ENCODE measurements around the gene WEE2.

DNA sequence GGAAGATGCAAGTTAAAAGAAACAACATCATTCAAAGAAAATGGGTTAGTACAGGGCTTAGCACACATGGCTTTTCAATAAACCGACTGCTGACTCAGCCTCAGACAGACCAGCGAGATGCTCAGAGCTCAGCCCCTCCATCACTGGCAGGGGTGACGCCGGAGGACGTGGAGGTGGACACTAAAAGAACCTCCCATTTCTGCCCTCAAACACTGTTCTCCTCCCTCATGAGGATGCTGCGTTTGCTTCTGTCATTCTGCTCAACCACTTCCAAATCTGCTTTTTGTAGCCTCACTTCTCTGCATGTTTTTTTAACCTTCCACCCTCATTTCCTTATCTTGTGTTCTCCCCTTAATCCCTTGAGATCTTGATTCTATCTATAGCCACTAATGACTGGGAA lies 21.5 kb upstream of the WEE2 start:
- TF ChIP-seq, protein P1, sequence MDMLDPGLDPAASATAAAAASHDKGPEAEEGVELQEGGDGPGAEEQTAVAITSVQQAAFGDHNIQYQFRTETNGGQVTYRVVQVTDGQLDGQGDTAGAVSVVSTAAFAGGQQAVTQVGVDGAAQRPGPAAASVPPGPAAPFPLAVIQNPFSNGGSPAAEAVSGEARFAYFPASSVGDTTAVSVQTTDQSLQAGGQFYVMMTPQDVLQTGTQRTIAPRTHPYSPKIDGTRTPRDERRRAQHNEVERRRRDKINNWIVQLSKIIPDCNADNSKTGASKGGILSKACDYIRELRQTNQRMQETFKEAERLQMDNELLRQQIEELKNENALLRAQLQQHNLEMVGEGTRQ (CRISPR knock-in tag; IDR thresholded peaks at IDR 0.05) = no peak
- TF ChIP-seq, protein P2, sequence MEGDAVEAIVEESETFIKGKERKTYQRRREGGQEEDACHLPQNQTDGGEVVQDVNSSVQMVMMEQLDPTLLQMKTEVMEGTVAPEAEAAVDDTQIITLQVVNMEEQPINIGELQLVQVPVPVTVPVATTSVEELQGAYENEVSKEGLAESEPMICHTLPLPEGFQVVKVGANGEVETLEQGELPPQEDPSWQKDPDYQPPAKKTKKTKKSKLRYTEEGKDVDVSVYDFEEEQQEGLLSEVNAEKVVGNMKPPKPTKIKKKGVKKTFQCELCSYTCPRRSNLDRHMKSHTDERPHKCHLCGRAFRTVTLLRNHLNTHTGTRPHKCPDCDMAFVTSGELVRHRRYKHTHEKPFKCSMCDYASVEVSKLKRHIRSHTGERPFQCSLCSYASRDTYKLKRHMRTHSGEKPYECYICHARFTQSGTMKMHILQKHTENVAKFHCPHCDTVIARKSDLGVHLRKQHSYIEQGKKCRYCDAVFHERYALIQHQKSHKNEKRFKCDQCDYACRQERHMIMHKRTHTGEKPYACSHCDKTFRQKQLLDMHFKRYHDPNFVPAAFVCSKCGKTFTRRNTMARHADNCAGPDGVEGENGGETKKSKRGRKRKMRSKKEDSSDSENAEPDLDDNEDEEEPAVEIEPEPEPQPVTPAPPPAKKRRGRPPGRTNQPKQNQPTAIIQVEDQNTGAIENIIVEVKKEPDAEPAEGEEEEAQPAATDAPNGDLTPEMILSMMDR (IDR thresholded peaks at IDR 0.05) = no peak
- TF ChIP-seq NR3C1 (CRISPR knock-in tag; conservative IDR thresholded peaks at IDR 0.05; ENCODE audit: low read depth) (no peak), ESRRA (CRISPR knock-in tag; IDR thresholded peaks at IDR 0.05; ENCODE audit: borderline replicate concordance) (no peak), CREM (CRISPR knock-in tag; IDR thresholded peaks at IDR 0.05) (no peak), EMX1 (CRISPR knock-in tag; IDR thresholded peaks at IDR 0.05) (no peak), NR2C2 (CRISPR knock-in tag; IDR thresholded peaks at IDR 0.05) (no peak), SP1 (CRISPR knock-in tag; conservative IDR thresholded peaks at IDR 0.05) (no peak), JAZF1 (CRISPR knock-in tag; IDR thresholded peaks at IDR 0.05) (no peak), ETV6 (CRISPR knock-in tag; IDR thresholded peaks at IDR 0.05) (no peak)
- TF ChIP-seq, protein P3, sequence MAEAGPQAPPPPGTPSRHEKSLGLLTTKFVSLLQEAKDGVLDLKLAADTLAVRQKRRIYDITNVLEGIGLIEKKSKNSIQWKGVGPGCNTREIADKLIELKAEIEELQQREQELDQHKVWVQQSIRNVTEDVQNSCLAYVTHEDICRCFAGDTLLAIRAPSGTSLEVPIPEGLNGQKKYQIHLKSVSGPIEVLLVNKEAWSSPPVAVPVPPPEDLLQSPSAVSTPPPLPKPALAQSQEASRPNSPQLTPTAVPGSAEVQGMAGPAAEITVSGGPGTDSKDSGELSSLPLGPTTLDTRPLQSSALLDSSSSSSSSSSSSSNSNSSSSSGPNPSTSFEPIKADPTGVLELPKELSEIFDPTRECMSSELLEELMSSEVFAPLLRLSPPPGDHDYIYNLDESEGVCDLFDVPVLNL (CRISPR knock-in tag; IDR thresholded peaks at IDR 0.05; ENCODE audit: borderline replicate concordance, low read depth) = no peak
- TF ChIP-seq, protein P4, sequence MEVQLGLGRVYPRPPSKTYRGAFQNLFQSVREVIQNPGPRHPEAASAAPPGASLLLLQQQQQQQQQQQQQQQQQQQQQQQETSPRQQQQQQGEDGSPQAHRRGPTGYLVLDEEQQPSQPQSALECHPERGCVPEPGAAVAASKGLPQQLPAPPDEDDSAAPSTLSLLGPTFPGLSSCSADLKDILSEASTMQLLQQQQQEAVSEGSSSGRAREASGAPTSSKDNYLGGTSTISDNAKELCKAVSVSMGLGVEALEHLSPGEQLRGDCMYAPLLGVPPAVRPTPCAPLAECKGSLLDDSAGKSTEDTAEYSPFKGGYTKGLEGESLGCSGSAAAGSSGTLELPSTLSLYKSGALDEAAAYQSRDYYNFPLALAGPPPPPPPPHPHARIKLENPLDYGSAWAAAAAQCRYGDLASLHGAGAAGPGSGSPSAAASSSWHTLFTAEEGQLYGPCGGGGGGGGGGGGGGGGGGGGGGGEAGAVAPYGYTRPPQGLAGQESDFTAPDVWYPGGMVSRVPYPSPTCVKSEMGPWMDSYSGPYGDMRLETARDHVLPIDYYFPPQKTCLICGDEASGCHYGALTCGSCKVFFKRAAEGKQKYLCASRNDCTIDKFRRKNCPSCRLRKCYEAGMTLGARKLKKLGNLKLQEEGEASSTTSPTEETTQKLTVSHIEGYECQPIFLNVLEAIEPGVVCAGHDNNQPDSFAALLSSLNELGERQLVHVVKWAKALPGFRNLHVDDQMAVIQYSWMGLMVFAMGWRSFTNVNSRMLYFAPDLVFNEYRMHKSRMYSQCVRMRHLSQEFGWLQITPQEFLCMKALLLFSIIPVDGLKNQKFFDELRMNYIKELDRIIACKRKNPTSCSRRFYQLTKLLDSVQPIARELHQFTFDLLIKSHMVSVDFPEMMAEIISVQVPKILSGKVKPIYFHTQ (CRISPR knock-in tag; IDR thresholded peaks at IDR 0.05) = no peak
